Naive thymus-derived CD8-positive, alpha-beta T cell (primary cell): ENCODE results near the gene PCSK4. TPM values are rescaled to one million over a fixed set of nuclear protein-coding genes. Genes with fewer than 3 reads are reported as not detected.
A peak's percentile ranks its signal among the peaks of the same experiment; 100 is the strongest.
"Not testable (repeated sequence)": the region's sequence is repeated elsewhere in the genome, so short reads cannot be mapped to it uniquely, and the experiment has no call there.

Experiments used
- ATAC-seq, 2 donors: fragments of 150-1000 bp; cut with Tn5 transposase in 1 of 2; sonication (Bioruptor Pico), chemical (Tn5 transposase) in 1 of 2; 1 replicate in 1 of 2; 2 replicates in 1 of 2; pipeline ENCODE4 v1.10.0; 2021; ENCODE audit warnings: mild to moderate bottlenecking in 2 of 2, moderate library complexity in 2 of 2
- POLR2A ChIA-PET: fragments of 350-600 bp; sonication (Branson Sonifier 250); formaldehyde crosslinking; loops from one replicate; lab custom pipeline; 2021; ENCODE audit warnings: antibody characterized with exemption; lab: Charles Lee
- DNase-seq, 10 donors: peaks; one replicate each; pipeline versions ENCODE4 v3.0.0 to v3.0.0-alpha.2; 2020 to 2022
- H3K27ac Mint-ChIP-seq, 10 donors: one replicate each; pipeline ENCODE4 v1.8.0; 2020 to 2022; ENCODE audit warnings: mild to moderate bottlenecking in 10 of 10, mixed read lengths in 10 of 10, moderate library complexity in 4 of 10, inconsistent platforms in 1 of 10
- H3K27me3 Mint-ChIP-seq, 5 donors: one replicate each; pipeline ENCODE4 v1.8.0; 2021 to 2022; ENCODE audit warnings: mixed read lengths in 5 of 5
- H3K36me3 Mint-ChIP-seq, 3 donors: one replicate each; pipeline ENCODE4 v1.8.0; 2020 to 2022; ENCODE audit warnings: mixed read lengths in 3 of 3, mild to moderate bottlenecking in 2 of 3, inconsistent platforms in 1 of 3
- H3K4me1 Mint-ChIP-seq, 4 donors: one replicate each; pipeline ENCODE4 v1.8.0; 2021 to 2022; ENCODE audit warnings: mixed read lengths in 4 of 4
- H3K4me3 Mint-ChIP-seq, 10 donors: one replicate each; pipeline ENCODE4 v1.8.0; 2020 to 2022; ENCODE audit warnings: mild to moderate bottlenecking in 10 of 10, mixed read lengths in 10 of 10, moderate library complexity in 6 of 10, inconsistent platforms in 1 of 10
- H3K9me3 Mint-ChIP-seq, 9 donors: one replicate each; pipeline ENCODE4 v1.8.0; 2020 to 2022; ENCODE audit warnings: mixed read lengths in 9 of 9, mild to moderate bottlenecking in 3 of 9, inconsistent platforms in 1 of 9, moderate library complexity in 1 of 9
- polyA plus RNA-seq, 3 donors: library from polyadenylated mRNA; unstranded; fragments of 300-500 nt; fragmentation: Illumina TruSeq; gene quantifications; one replicate each; pipeline ENCODE4 v1.2.3, GENCODE V29; 2021
- total RNA-seq, 8 experiments: library from RNA in 2 of 8; stranded (reverse) in 2 of 8; gene quantifications; one replicate each; pipeline ENCODE4 v1.2.3 and lab custom pipeline; 2021 to 2026

PCSK4 gene
- total and polyA plus RNA-seq, 5 experiments from 2014 or later = 0.35 to 12.0 (median 1.3) TPM

GRCh38 chr19:1520203-1520780 lies 30.1 kb upstream of the PCSK4 start:
- no peak for ATAC-seq
- Mint-ChIP-seq H3K36me3 (peaks cover 0 to 7% (median 0%) of the 10 kb centered on the region in 3 donors), H3K27me3 (peaks cover 7 to 45% (median 20%) of the 10 kb centered on the region in 5 donors), H3K27ac (no peak overlapping the region), H3K4me1 (peaks cover 6 to 11% (median 9%) of the 10 kb centered on the region in 4 donors), H3K9me3 (peaks cover 0 to 1% (median 0%) of the 10 kb centered on the region in 9 donors), H3K4me3 (no peak overlapping the region)
- POLR2A ChIA-PET = no interaction called here
- DNase-seq = no peak

GRCh38 chr19:1519802-1520201 lies 29.7 kb upstream of the PCSK4 start:
- H3K27me3 Mint-ChIP-seq = peaks cover 5 to 42% (median 16%) of the 10 kb centered on the region in 5 donors
- H3K4me1 Mint-ChIP-seq, DNase-seq, POLR2A ChIA-PET, H3K36me3 Mint-ChIP-seq, H3K4me3 Mint-ChIP-seq, H3K9me3 Mint-ChIP-seq, H3K27ac Mint-ChIP-seq, ATAC-seq: not testable (repeated sequence)

- Mint-ChIP-seq H3K27me3 (peaks cover 0 to 37% (median 10%) of the 10 kb centered on the region in 5 donors), H3K27ac (no peak overlapping the region), H3K36me3 (no peaks in the 10 kb centered on the region), H3K4me1 (peaks cover 0 to 2% (median 0%) of the 10 kb centered on the region in 4 donors), H3K4me3 (peak overlapping the region in 1 of 10 donors; percentile 41), H3K9me3 (no peaks in the 10 kb centered on the region)
- POLR2A ChIA-PET = no interaction called here
- ATAC-seq (no peak), DNase-seq (no peak)
Observed at GRCh38 chr19:1518471-1518870, 28.3 kb upstream of the PCSK4 start.

GRCh38 chr19:1516395-1516753 lies 26.2 kb upstream of the PCSK4 start:
- H3K27me3 Mint-ChIP-seq = peaks cover 0 to 21% (median 3%) of the 10 kb centered on the region in 5 donors
- H3K27ac Mint-ChIP-seq = no peak overlapping the region
- POLR2A ChIA-PET = no interaction called here
- H3K4me1 Mint-ChIP-seq = peaks cover 0 to 7% (median 4%) of the 10 kb centered on the region in 4 donors
- peak overlapping the region in 1 of 10 donors; percentile 45 for H3K4me3 Mint-ChIP-seq
- H3K9me3 Mint-ChIP-seq = no peaks in the 10 kb centered on the region
- ATAC-seq = no peak
- no peaks in the 10 kb centered on the region for H3K36me3 Mint-ChIP-seq
- DNase-seq = no peak

- Mint-ChIP-seq H3K27me3 (peaks cover 0 to 17% (median 3%) of the 10 kb centered on the region in 5 donors), H3K27ac (no peak overlapping the region), H3K4me1 (peaks cover under 1 to 13% (median 7%) of the 10 kb centered on the region in 4 donors), H3K36me3 (no peaks in the 10 kb centered on the region), H3K4me3 (no peak overlapping the region), H3K9me3 (no peaks in the 10 kb centered on the region)
- no peak for ATAC-seq
- POLR2A ChIA-PET = interaction anchor here (0.7 kb wide), 1 partner anchor 24 kb away, joined by 4 read pairs; the partner anchor contains the start of gene REEP6
- no peak for DNase-seq
Observed at GRCh38 chr19:1514986-1515721, 25.0 kb upstream of the PCSK4 start.

- DNase-seq (no peak), ATAC-seq (no peak)
- Mint-ChIP-seq H3K27ac (no peak overlapping the region), H3K27me3 (peaks cover 0 to 18% (median 3%) of the 10 kb centered on the region in 5 donors), H3K4me1 (peaks cover 6 to 18% (median 12%) of the 10 kb centered on the region in 4 donors), H3K9me3 (no peaks in the 10 kb centered on the region), H3K4me3 (peak overlapping the region in 3 of 10 donors; percentile 36 to 53 (median 53)), H3K36me3 (no peaks in the 10 kb centered on the region)
- POLR2A ChIA-PET = no interaction called here
Observed at GRCh38 chr19:1514295-1514661, 24.1 kb upstream of the PCSK4 start.

GRCh38 chr19:1513499-1514294 lies 23.5 kb upstream of the PCSK4 start:
- POLR2A ChIA-PET = interaction anchor here (0.5 kb wide), 1 partner anchor 72 kb away, joined by 3 read pairs; no protein-coding TSS in a partner anchor

GRCh38 chr19:1512671-1513498 lies 22.7 kb upstream of the PCSK4 start, which contains the start of gene ADAMTSL5:
Gene ADAMTSL5, minus strand, starts transcription at chr19:1513019. Its CDS starts 2,076 bp downstream, at chr19:1510943.
- peak within 1 kb of the TSS; percentile 63 to 82 (median 69) for H3K4me3 Mint-ChIP-seq
- H3K36me3 Mint-ChIP-seq = no peaks in the 10 kb centered on the region

More at GRCh38 chr19:1513499-1514294, 23.5 kb upstream of the PCSK4 start:
- Mint-ChIP-seq H3K4me3 (peak overlapping the region in 4 of 10 donors; percentile 36 to 53 (median 44)), H3K27me3 (peaks cover 0 to 18% (median 3%) of the 10 kb centered on the region in 5 donors), H3K9me3 (no peaks in the 10 kb centered on the region), H3K36me3 (no peaks in the 10 kb centered on the region), H3K27ac (no peak overlapping the region), H3K4me1 (peaks cover 6 to 21% (median 12%) of the 10 kb centered on the region in 4 donors)
- DNase-seq = peak; percentile 43 to 76 (median 62)
- peak; percentile 60 to 69 for ATAC-seq

GRCh38 chr19:1511318-1512317 lies 21.5 kb upstream of the PCSK4 start:
- peaks cover 0 to 15% (median 3%) of the 10 kb centered on the region in 5 donors for H3K27me3 Mint-ChIP-seq
- no peak for ATAC-seq
- H3K27ac Mint-ChIP-seq = peak overlapping the region in 2 of 10 donors; percentile 63 to 72
- peak overlapping the region; percentile 63 to 82 (median 69) for H3K4me3 Mint-ChIP-seq
- POLR2A ChIA-PET = interaction anchor here (0.5 to 1.5 kb wide), 2 partner anchors 243 to 606 kb away, joined by 3 to 4 read pairs; partner anchors contain the start of gene CIRBP
- H3K36me3 Mint-ChIP-seq = no peaks in the 10 kb centered on the region
- no peak for DNase-seq
- H3K4me1 Mint-ChIP-seq = peaks cover 9 to 31% (median 20%) of the 10 kb centered on the region in 4 donors
- H3K9me3 Mint-ChIP-seq = no peaks in the 10 kb centered on the region

More at GRCh38 chr19:1512671-1513498, 22.7 kb upstream of the PCSK4 start, which contains the start of gene ADAMTSL5:
- Mint-ChIP-seq H3K27me3 (peaks cover 0 to 16% (median 3%) of the 10 kb centered on the region in 5 donors), H3K9me3 (no peaks in the 10 kb centered on the region), H3K27ac (peak within 1 kb of the TSS in 3 of 10 donors; percentile 47 to 72 (median 69)), H3K4me1 (peaks cover 7 to 24% (median 15%) of the 10 kb centered on the region in 4 donors)
- DNase-seq (peak in 9 of 10 donors; percentile 27 to 61 (median 51)), ATAC-seq (peak; percentile 68 to 81)
- POLR2A ChIA-PET = interaction anchor here (0.5 to 1.5 kb wide), 2 partner anchors 71 to 244 kb away, joined by 3 read pairs; partner anchors contain the start of gene CIRBP

- H3K27me3 Mint-ChIP-seq = peaks cover 0 to 10% (median 2%) of the 10 kb centered on the region in 5 donors
- ATAC-seq = no peak
- peaks cover 11 to 34% (median 20%) of the 10 kb centered on the region in 4 donors for H3K4me1 Mint-ChIP-seq
- H3K36me3 Mint-ChIP-seq = no peaks in the 10 kb centered on the region
- no peaks in the 10 kb centered on the region for H3K9me3 Mint-ChIP-seq
- DNase-seq = no peak
- peak overlapping the region in 2 of 10 donors; percentile 63 to 67 for H3K27ac Mint-ChIP-seq
- POLR2A ChIA-PET = no interaction called here
- H3K4me3 Mint-ChIP-seq = peak overlapping the region in 5 of 10 donors; percentile 11 to 59 (median 24)
Observed at GRCh38 chr19:1510807-1511206, 20.7 kb upstream of the PCSK4 start.
